Jurkat, Clone E6-1 (cell line): ENCODE data around the gene CCDC7.
"Not testable (repeated sequence)": the region's sequence is repeated elsewhere in the genome, so short reads cannot be mapped to it uniquely, and the experiment has no call there.

Source experiments
- DNase-seq: peaks from one replicate; pipeline ENCODE4 v3.0.0-alpha.2; 2011; ENCODE audit warnings: low read depth, low spot score
- H3K4me3 ChIP-seq: 2 replicates; pipeline ENCODE4 v1.5.1; 2011; ENCODE audit warnings: mild to moderate bottlenecking, low read length, control low read depth, moderate library complexity

Gene CCDC7

DNA sequence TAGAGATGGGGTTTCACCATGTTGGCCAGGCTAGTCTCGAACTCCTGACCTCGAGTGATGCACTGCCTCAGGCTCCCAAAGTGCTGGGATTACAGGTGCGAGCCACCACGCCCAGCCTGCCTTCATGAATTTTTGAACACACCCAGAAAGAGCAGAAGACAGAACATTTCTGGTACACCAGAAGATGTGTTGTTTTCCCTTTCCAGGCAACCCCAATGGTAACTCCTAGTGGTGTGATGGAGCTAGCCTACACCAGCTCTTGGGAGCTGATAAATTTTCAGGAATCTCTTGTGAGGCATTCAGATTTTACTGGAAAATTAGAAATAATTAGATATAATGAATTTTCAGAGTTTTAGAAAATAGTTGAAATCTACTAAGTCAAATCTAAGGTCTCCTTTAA is 904 bp upstream of the CCDC7 start:
- DNase-seq: no peak
- peak overlapping the region; percentile 74 for H3K4me3 ChIP-seq

DNA sequence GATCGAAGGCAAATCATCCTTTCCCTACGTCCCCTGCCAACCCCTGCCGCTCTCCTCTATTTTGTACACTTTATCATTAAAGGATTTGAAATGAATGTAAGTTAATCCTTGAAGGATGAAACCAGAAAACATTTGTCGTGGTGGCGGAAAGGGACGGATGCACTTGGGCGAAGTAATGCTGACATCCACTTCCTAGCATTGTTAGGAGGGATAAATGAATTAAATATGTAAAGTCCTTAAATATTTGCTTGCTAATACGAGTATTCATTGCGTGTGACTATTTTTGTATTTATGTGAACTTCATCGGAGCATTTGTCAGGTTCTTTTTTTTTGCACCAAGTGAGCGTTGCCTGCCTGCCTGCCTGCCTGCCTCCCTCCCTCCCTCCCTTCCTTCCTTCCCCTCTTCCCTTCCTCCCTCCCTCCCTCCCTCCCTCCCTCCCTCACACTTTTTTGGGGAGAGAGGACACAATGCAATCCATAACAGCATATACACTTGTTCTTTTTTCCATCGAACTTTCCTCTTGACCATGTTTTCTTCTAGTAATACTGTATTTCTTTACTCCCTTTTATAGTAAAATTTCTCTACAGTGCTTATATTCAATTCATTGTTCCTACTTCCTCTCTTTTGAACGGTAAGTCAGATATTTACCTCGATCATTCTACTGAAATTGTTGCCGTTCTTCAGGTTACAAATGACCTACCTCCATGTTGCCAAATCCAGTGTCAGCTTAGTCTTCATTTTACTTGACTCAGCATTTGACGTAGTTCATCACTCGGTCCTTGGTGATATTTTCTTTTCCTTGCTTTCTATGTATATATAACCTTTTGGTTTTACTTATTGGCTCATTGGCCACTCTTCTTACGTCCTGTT is 831 bp downstream of the CCDC7 start:
- H3K4me3 ChIP-seq: peak overlapping the region; percentile 74
- DNase-seq: no peak

DNA sequence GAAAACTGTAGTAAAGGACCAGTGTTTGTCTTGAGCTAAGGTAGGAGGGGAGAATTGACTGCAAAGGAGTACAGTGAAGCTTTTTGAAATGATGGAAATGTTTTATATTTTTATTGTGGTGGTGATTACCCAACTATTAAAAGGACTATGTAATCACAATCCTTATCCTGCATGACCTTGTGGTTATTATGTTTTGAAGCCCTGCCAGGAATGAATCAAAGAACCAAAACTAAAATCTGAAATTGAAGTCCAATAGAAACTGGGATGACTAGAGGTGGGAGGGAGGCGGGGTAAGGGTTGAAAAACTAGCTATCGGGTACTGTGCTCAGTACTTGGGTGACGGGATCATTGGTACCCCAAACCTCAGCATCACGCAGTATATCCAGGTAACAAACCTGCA is 8.2 kb downstream of the CCDC7 start:
- H3K4me3 ChIP-seq: no peak overlapping the region
- DNase-seq: no peak

DNA sequence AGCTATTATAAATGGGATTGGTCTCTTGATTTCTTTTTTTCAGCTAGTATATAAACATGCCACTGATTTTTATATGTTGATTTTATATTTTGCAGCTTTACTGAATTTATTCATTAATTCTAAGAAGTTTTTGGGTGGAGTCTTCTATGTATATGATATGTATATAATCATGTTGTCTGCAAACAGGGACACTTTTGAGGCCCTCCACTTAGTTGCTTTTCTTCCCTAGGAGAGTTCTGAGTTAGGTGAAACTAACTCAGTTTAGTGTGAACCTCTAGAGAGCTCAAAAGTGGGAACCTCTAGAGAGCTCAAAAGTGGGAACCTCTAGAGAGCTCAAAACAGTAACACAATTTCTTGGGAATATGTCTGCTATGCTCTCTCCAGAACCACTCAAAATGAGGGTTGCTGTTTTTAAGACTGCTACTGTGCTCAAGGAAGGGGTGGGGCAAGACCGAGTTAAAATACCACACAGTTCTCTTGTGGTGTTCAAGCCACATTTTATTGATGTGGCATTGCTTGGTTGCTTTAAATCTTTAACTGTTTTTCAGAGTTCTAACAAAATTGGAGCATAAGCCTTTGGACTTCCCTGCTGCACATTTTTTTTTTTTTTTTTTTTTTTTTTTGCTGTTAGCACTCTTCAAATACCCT is 13.2 kb downstream of the CCDC7 start:
- H3K4me3 ChIP-seq: peak overlapping the region; percentile 13
- peak; percentile 98 for DNase-seq

DNA sequence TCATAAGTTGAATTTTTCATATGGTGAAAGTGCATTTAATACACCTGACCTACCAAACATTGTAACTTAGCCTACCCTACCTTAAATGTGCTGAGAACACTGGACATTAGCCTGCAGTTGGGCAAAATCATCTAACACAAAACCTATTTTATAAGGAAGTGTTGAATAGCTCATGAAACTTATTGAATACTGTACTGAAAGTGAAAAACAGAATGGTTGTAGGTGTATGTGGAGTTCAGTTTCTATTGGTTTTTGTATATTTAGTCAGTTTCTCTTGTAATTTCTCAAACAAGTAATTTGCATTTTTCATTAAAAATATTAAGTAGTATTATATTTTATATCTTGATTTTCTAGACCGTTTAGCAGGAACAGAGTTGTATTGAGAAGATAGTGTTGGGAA is 15.3 kb downstream of the CCDC7 start:
- no peak overlapping the region for H3K4me3 ChIP-seq
- no peak for DNase-seq

DNA sequence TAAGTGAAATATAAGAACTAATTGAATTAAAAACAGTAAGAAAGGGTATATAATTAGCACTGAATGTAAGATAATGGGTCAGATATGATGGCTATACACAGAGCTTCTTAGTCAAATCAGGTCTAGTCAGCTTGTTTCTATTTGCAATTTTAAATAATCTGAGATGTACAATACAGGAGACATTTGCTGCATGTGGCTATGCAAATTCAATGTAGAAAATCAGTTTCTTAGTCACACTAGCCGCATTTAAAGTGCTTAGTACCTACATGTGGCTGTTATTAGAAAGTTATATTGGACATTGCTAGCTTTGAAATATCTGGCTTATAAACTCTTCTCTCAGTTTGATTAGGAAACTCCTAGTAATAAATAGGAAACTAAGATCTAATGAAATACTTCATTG is 25.3 kb downstream of the CCDC7 start:
- no peak for DNase-seq
- no peak overlapping the region for H3K4me3 ChIP-seq

DNA sequence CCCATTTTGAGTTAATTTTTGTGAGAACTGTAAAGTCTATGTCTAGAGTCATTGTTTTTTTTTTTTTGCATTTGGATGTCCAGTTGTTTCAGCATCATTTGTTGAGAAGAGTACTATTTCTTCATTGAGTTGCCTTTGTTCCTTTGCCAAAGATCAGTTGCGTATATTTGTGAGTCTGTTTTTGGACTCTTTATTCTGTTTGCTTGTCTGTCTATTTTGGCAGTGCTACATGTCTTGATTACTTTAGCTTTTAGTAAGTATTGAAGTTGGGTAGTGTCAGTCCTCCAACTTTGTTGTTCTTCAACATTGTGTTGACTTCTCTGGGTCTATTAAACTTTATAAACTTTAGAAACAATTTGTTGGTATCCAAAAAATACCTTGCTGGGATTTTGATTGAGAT is 31.6 kb downstream of the CCDC7 start:
- no peak for DNase-seq
- no peak overlapping the region for H3K4me3 ChIP-seq

DNA sequence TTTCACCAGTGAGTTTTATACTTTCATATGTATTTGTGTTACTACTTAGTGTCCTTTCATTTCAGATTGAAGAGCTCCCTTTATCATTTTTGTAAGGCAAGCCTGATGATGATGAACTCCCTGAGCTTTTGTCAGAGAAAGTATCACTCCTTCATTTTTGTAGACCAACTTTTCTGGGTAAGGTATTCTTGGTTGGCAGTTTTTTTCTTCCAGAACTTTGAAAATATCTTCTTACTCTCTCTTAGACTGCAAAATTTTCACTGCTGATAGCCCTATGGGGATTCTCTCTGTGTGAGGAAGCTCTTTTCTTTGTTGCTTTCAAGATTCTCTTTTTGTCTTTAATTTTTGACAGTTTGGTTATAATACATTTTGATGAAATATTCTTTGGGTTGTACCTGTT is 35.7 kb downstream of the CCDC7 start:
- no peak for DNase-seq
- H3K4me3 ChIP-seq: no peak overlapping the region

DNA sequence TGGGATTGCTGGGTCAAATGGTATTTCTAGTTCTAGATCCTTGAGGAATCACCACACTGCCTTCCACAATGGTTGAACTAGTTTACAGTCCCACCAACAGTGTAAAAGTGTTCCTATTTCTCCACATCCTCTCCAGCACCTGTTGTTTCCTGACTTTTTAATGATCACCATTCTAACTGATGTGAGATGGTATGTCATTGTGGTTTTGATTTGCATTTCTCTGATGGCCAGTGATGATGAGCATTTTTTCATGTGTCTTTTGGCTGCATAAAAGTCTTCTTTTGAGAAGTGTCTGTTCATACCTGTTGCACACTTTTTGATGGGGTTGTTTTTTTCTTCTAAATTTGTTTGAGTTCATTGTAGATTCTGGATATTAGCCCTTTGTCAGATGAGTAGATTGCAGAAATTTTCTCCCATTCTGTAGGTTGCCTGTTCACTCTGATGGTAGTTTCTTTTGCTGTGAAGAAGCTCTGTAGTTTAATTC is 37.1 kb downstream of the CCDC7 start:
- H3K4me3 ChIP-seq, DNase-seq: not testable (repeated sequence)

DNA sequence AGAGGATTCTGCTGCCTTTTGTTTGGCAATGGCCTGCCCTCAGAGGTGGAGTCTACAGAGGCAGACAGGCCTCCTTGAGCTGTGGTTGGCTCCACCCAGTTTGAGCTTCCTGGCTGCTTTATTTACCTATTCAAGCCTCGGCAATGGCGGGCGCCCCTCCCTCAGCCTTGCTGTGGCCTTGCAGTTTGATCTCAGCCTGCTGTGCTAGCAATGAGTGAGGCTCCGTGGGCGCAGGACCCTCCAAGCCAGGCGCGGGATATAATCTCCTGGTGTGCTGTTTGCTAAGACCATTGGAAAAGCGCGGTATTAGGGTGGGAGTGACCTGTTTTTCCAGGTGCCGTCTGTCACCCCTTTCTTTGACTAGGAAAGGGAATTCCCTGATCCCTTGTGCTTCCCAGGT is 42.1 kb downstream of the CCDC7 start:
- not testable (repeated sequence) for H3K4me3 ChIP-seq
- peak; percentile 10 for DNase-seq

DNA sequence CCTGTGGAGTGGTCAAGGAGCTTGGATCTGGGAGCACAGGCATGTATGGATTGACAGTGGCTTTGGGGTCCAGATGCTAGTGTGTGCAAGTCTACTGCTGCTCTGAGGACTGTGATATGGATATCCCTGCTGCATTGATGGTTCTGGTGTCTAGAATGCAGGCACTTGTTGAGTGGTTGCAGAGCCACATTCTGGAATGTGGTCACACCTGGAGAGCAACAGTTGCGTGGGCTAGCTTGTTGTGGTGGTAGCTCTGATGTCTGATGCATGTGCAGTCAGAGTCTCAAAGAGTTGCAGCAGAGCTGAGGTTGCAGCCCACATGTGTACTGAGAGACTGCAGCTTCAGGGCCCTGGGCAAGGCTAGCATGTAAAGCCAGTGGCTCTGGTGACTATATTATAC is 43.2 kb downstream of the CCDC7 start:
- peak; percentile 54 for DNase-seq
- no peak overlapping the region for H3K4me3 ChIP-seq

DNA sequence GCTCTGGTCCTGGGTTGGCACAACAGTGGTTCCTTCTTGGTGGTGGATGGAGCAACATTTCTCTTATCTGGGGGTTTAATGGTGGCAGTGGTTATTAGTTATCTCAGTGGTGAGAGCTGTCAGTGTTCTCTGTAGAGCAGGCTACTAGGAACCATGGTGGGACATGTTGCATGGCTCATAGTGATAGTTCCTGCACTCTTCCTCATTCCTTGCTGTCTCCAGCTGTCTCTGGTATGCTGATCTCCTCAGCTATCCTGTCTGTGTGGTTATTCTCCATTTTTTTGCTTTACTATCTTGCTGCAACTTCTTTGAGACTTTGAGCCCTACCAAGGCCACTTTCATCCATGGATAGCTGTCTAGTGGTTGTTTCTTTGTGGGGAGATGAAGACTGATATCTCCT is 44.0 kb downstream of the CCDC7 start:
- H3K4me3 ChIP-seq: no peak overlapping the region

DNA sequence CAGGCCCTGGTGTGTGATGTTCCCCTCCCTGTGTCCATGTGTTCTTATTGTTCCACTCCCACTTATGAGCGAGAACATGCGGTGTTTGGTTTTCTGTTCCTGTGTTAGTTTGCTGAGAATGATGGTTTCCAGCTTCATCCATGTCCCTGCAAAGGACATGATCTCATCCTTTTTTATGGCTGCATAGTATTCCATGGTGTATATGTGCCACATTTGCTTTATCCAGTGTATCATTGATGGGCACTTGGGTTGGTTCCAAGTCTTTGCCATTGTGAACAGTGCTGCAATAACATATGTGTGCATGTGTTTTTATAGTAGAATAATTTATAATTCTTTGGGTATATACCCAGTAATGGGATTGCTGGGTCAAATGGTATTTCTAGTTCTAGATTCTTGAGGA is 48.6 kb downstream of the CCDC7 start:
- H3K4me3 ChIP-seq, DNase-seq: not testable (repeated sequence)

More for the DNA sequence above, 44.0 kb downstream of the CCDC7 start:
- DNase-seq: no peak

DNA sequence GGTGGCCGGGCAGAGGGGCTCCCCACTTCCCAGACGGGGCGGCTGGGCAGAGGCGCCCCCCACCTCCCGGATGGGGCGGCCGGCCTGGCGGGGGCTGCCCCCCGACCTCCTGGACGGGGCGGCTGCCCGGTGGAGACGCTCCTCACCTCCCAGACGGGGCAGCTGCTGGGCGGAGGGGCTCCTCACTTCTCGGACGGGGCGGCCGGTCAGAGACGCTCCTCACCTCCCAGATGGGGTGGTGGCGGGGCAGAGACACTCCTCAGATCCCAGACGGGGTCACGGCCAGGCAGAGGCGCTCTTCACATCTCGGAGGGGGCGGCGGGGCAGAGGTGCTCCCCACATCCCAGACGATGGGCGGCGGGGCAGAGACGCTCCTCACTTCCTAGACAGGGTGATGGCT is 54.2 kb downstream of the CCDC7 start:
- not testable (repeated sequence) for DNase-seq, H3K4me3 ChIP-seq

DNA sequence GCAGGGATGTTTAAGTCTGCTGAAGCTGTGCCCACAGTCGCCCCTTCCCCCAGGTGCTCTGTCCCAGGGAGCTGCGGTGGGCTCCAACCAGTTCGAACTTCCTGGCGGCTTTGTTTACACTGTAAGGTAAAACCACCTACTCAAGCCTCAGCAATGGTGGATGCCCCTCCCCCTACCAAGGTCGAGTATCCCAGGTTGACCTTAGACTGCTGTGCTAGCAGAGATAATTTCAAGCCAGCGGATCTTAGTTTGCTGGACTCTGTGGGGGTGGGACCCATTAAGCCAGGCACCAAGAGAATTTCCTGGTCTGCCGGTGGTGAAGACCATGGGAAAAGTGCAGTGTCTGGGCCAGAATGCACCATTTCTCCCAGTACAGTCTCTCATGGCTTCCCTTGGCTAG is 56.0 kb downstream of the CCDC7 start:
- no peak overlapping the region for H3K4me3 ChIP-seq
- DNase-seq: no peak

DNA sequence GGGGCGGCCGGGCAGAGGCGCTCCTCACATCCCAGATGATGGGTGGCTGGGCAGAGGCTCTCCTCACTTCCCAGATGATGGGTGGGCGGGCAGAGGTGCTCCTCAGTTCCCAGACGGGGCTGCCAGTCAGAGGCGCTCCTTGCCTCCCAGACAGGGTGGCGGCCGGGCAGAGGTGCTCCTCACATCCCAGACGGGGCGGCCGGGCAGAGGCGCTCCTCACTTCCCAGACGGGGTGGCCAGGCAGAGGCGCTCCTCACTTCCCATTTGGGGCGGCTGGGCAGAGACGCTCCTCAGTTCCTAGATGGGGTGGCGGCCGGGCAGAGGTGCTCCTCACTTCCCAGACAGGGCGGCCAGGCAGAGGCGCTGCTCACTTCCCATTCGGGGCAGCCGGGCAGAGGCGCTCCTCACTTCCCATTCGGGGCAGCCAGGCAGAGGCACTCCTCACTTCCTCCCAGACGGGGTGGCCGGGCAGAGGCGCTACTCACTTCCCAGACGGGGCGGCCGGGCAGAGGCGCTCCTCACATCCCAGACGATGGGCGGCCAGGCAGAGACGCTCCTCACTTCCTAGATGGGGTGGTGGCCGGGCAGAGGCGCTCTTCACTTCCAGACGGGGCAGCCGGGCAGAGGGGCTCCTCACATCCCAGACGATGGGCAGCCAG is 60.0 kb downstream of the CCDC7 start:
- H3K4me3 ChIP-seq, DNase-seq: not testable (repeated sequence)

DNA sequence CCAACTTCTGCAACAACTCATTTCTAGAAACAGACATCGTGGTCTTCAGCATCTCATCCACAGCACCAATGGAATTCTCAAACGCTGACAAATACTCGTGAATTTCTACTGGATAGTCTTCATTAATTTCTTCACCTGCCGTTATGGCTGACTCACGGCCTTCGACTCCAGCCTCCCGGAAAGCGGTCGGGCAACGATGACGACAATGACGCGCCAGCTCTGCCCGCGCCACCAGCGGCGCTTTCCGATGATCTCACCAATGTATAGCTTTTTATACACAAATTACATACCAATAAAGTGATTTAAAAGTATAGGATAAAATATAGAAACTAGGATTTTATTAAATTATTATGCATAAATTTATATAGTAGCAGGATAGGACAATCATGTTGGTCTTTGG is 65.7 kb downstream of the CCDC7 start:
- no peak for DNase-seq
- H3K4me3 ChIP-seq: no peak overlapping the region

DNA sequence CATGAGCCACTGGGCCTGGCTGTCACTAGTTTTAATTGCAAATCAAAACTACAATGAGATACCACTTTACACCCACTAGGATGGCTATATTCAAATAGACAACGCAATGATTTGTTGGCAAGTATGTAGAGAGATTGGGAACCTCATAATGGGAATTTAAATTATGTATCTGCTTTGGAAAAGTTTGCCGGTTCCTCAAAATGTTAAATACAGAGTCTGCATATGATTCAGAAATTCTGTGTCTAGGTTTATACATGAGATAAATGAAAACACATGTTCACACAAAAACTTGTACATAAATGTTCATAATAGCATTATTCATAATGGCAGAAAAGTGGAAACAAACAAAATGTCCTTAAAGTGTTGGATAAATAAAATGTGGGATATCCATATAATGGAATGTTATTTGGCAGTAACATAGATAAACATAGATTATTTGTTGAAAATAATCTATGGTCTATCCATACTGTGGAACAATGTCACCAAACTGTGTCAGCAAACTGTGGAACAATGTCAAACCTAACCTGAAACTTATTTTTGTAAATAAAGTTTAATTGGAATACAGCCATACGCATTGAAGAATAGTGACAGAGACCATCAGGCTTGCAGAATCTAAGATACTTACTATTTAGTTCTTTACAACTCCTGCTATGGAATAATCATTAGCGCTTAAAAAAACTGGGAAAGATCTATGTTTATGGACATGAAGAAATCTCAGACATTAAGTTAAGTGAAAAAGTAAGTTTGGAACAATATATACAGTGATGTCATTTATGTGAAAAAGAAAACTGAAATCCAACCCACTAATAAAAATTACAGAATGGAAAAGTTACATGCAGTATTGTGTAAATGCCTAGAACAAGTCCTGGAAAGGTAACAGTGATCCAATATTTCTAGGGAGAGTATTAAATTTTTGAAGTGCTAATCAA is 70.9 kb downstream of the CCDC7 start:
- DNase-seq: no peak
- H3K4me3 ChIP-seq: no peak overlapping the region

DNA sequence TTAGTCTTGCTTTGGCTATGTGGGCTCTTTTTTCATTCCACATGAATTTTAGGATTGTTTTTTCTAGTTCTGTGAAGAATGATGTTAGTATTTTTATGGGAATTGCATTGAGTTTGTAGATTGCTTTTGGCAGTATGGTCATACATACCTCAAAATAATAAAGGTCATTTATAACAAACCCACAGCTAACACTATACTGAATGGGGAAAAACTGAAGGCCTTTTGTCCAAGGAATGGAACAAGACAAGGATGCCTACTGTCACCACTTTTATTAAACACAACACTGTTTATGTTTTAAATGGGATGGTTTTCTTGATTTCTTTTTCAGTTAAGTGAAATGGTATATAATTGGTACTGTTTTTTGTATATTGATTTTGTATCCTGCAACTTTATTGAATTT is 84.3 kb downstream of the CCDC7 start:
- no peak for DNase-seq
- no peak overlapping the region for H3K4me3 ChIP-seq
